Measurements from ENCODE around the gene EMID1.
"Not testable (repeated sequence)": the region's sequence is repeated elsewhere in the genome, so short reads cannot be mapped to it uniquely, and the experiment has no call there.

EMID1 gene

DNA sequence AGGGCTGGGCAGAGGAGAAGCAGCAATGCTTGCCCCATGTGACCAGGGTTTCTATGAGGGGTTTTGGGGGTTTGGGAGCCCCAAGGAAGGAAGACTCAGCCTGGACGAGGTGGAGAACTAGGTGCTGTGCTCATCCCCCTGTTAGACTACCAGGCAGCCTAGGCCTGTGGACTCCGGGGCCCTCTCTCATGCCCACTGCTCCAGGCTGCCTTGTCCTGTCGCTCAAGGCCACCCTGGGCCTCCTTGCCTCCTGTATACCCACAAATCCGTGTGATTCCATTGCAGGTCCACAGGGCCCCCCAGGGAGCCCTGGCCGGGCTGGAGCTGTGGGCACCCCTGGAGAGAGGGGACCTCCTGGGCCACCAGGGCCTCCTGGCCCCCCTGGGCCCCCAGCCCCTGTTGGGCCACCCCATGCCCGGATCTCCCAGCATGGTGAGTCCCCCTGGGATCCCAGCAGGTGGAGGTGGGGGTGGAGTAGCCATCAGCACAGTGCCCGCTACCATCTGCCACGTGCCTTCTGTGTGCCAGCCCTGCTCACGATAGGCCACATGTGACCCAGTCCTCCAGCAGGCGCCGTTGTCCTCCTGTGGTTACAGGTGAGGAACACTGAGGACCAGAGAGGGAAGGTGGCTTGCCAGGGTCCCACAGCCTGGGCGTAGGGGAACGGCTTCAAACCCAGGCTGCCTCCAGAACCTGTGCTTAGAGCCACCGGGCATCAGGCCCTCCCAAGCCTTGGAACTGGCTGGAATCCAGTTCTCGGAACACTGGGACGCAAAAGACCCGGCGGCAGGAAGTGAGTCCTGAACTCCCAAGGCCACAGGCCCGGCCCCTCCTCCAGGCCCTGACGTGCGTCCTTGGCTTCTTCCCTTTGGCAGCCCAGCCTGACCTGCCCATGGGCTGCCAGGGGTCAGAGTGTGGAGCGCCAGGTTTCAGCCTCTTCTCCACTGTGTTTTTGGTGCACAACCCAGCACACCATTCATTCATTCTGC lies 26.6 kb downstream of the EMID1 start:
- TF ChIP-seq EZH2phosphoT487 (IDR thresholded peaks at IDR 0.05; ENCODE audit: borderline replicate concordance), result no peak
- TF ChIP-seq, protein P1, sequence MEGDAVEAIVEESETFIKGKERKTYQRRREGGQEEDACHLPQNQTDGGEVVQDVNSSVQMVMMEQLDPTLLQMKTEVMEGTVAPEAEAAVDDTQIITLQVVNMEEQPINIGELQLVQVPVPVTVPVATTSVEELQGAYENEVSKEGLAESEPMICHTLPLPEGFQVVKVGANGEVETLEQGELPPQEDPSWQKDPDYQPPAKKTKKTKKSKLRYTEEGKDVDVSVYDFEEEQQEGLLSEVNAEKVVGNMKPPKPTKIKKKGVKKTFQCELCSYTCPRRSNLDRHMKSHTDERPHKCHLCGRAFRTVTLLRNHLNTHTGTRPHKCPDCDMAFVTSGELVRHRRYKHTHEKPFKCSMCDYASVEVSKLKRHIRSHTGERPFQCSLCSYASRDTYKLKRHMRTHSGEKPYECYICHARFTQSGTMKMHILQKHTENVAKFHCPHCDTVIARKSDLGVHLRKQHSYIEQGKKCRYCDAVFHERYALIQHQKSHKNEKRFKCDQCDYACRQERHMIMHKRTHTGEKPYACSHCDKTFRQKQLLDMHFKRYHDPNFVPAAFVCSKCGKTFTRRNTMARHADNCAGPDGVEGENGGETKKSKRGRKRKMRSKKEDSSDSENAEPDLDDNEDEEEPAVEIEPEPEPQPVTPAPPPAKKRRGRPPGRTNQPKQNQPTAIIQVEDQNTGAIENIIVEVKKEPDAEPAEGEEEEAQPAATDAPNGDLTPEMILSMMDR (conservative IDR thresholded peaks at IDR 0.05; ENCODE audit: low read length), result no peak
- H3F3A ChIP-seq (ENCODE audit: low read depth), result no peaks in the 10 kb centered on the region
- no peak overlapping the region for H3K9ac ChIP-seq (ENCODE audit: low read depth, low read length, poor library complexity, severe bottlenecking)
- no peaks in the 10 kb centered on the region for H3K27me3 ChIP-seq (ENCODE audit: insufficient read depth, low read length, poor library complexity, severe bottlenecking)
- no peaks in the 10 kb centered on the region for H4K20me1 ChIP-seq (ENCODE audit: insufficient read depth, low read length, poor library complexity, severe bottlenecking)
- H3K4me1 ChIP-seq (ENCODE audit: insufficient read depth, low read length, poor library complexity, severe bottlenecking), result no peaks in the 10 kb centered on the region
- no peaks in the 10 kb centered on the region for H3K9me3 ChIP-seq (ENCODE audit: insufficient read depth, low read depth, low read length)
- peaks cover 16% of the 10 kb centered on the region for H3K36me3 ChIP-seq (ENCODE audit: insufficient read depth, low read length)
- no peaks in the 10 kb centered on the region for H3K79me2 ChIP-seq (ENCODE audit: insufficient read depth, low read length)
- no peak overlapping the region for H3K4me2 ChIP-seq (ENCODE audit: low read depth, low read length, poor library complexity, severe bottlenecking)
- no peak overlapping the region for H3K4me3 ChIP-seq (ENCODE audit: low read length, poor library complexity, severe bottlenecking)
- no peak overlapping the region for H2AFZ ChIP-seq (ENCODE audit: low read length)
- H3K9me2 ChIP-seq (replicated peaks; ENCODE audit: low read depth, low read length), result no peaks in the 10 kb centered on the region

DNA sequence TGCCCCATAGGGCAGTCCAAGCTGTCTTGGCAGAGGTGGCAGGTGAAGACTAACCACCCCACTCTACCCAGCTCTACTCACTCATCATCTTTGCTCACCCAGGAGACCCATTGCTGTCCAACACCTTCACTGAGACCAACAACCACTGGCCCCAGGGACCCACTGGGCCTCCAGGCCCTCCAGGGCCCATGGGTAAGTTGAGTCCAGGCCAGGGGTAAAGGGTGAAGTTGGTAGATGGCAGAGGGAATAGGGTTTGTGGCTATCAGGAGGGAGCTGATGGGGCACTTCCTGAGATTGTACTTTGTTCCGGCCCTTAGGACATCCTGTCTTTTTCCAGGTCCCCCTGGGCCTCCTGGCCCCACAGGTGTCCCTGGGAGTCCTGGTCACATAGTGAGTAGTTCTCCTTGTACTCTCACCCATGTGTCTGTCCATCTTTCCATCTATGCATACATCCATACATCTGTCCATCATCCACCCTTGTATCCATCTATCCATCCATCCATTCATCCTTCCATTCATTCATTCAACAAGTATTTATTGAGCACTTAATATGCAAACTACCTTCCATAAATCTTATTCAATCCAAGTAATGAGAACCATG lies 27.7 kb downstream of the EMID1 start:
- Histone ChIP-seq H3K4me1 (ENCODE audit: insufficient read depth, low read length, poor library complexity, severe bottlenecking) (no peaks in the 10 kb centered on the region), H3K4me3 (ENCODE audit: low read length, poor library complexity, severe bottlenecking) (no peak overlapping the region), H3F3A (ENCODE audit: low read depth) (no peaks in the 10 kb centered on the region), H2AFZ (ENCODE audit: low read length) (no peak overlapping the region), H3K4me2 (ENCODE audit: low read depth, low read length, poor library complexity, severe bottlenecking) (no peak overlapping the region), H4K20me1 (ENCODE audit: insufficient read depth, low read length, poor library complexity, severe bottlenecking) (no peaks in the 10 kb centered on the region), H3K9me3 (ENCODE audit: insufficient read depth, low read depth, low read length) (no peaks in the 10 kb centered on the region), H3K79me2 (ENCODE audit: insufficient read depth, low read length) (no peaks in the 10 kb centered on the region), H3K9ac (ENCODE audit: low read depth, low read length, poor library complexity, severe bottlenecking) (no peak overlapping the region), H3K36me3 (ENCODE audit: insufficient read depth, low read length) (peaks cover 16% of the 10 kb centered on the region), H3K27me3 (ENCODE audit: insufficient read depth, low read length, poor library complexity, severe bottlenecking) (no peaks in the 10 kb centered on the region), H3K9me2 (replicated peaks; ENCODE audit: low read depth, low read length) (no peaks in the 10 kb centered on the region)
- no peak for TF ChIP-seq EZH2phosphoT487 (IDR thresholded peaks at IDR 0.05; ENCODE audit: borderline replicate concordance)
- TF ChIP-seq, protein P1 (conservative IDR thresholded peaks at IDR 0.05; ENCODE audit: low read length), result no peak

DNA sequence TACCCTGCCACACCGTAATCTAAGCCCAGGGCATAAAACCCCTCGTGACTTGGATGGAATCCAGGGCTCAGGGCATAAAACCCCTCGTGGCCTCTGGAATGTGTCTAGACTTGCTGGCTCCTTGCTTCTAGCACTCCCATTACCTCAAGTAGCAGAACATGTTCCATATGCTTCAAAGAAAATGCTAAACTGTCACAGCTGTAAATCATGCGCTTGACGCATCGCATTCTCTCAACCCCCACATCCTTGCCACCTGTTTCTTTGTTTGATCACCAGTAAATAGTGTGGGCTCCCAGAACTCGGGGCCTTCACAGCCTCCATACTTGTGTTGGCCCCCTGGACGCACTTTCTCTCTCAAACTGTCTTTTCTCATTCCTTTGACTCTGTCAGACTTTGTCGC lies 34.8 kb downstream of the EMID1 start:
- not testable (repeated sequence) for H3K9ac ChIP-seq (ENCODE audit: low read depth, low read length, poor library complexity, severe bottlenecking); H3K27me3 ChIP-seq (ENCODE audit: insufficient read depth, low read length, poor library complexity, severe bottlenecking); H2AFZ ChIP-seq (ENCODE audit: low read length); H3K4me2 ChIP-seq (ENCODE audit: low read depth, low read length, poor library complexity, severe bottlenecking); H3K4me3 ChIP-seq (ENCODE audit: low read length, poor library complexity, severe bottlenecking); H3K79me2 ChIP-seq (ENCODE audit: insufficient read depth, low read length); H4K20me1 ChIP-seq (ENCODE audit: insufficient read depth, low read length, poor library complexity, severe bottlenecking); H3F3A ChIP-seq (ENCODE audit: low read depth); H3K9me2 ChIP-seq (replicated peaks; ENCODE audit: low read depth, low read length)
- peaks cover 20% of the 10 kb centered on the region for H3K9me3 ChIP-seq (ENCODE audit: insufficient read depth, low read depth, low read length)
- peaks cover 15% of the 10 kb centered on the region for H3K4me1 ChIP-seq (ENCODE audit: insufficient read depth, low read length, poor library complexity, severe bottlenecking)
- peaks cover 56% of the 10 kb centered on the region for H3K36me3 ChIP-seq (ENCODE audit: insufficient read depth, low read length)

Measured in Loucy (cell line).